Stimulated activated naive CD8-positive, alpha-beta T cell treated with anti-CD3 and anti-CD28 coated beads, Interleukin-15, Interleukin-2, amounts not matched to agents 100 U/mL and 50 U/mL, for 24 hours (primary cell): Measurements from ENCODE around the gene CYTL1.

Source experiments
- ATAC-seq: fragments of 150-1000 bp; cut with Tn5 transposase; one replicate; pipeline ENCODE4 v1.10.0; 2021
- DNase-seq: peaks from one replicate; pipeline ENCODE4 v3.0.0; 2021

The CYTL1 gene

GRCh38 chr4:4968161-4968725 lies 51.0 kb downstream of the CYTL1 start:
- ATAC-seq: no peak
- no peak for DNase-seq
